RPMI7951 (cell line): ENCODE results near the gene NDUFS4. TPM values are rescaled to one million over a fixed set of nuclear protein-coding genes. Genes with fewer than 3 reads are reported as not detected.
A peak's percentile ranks its signal among the peaks of the same experiment; 100 is the strongest.
"Not testable (repeated sequence)": the region's sequence is repeated elsewhere in the genome, so short reads cannot be mapped to it uniquely, and the experiment has no call there.

Source experiments
- DNase-seq: peaks from one replicate; pipeline ENCODE4 v3.0.0-alpha.2; 2012; ENCODE audit warnings: low read depth
- total RNA-seq: library from RNA; depleted of rRNA; stranded (reverse); fragments of >200 nt; shearing (Covaris generic); gene quantifications from 2 replicates; pipeline ENCODE4 v1.2.3, GENCODE V29; 2014; rRNA removed

Gene NDUFS4
- total RNA-seq = 141 and 148 TPM in 2 replicates

DNA sequence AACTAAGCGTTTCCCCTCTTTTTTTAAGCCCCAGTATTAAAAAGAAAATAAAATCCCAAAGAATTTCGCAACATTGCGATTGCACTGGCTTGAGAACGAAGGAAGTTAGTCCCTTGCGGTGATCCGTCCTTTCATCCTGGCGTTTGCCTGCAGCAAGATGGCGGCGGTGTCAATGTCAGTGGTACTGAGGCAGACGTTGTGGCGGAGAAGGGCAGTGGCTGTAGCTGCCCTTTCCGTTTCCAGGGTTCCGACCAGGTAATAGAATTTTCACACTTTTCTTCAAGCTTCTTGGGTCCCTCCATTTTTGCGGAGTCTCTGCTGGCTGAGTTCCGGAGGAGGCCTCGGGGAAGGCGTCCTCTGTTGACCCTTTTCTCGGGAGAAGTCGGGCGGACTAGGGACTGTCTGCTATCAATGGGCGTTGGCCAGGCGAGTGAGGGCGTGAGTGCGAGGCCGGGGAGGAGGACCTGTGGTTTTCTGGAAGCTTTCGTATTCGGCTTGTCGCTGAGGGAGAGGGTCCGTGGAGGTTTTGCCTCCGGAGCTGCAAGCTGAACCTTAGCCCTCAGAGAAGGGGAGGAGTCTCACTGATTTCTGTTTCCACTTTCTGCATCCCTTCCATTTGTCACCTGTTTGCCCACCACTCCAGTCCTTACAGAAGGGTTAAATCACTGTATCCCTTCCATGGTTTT lies at the start of gene NDUFS4:
Gene NDUFS4, plus strand, starts transcription at position 134 of the 686 bp plus-strand sequence. Its CDS starts 24 bp downstream, at position 158.
- peak; percentile 87 for DNase-seq

DNA sequence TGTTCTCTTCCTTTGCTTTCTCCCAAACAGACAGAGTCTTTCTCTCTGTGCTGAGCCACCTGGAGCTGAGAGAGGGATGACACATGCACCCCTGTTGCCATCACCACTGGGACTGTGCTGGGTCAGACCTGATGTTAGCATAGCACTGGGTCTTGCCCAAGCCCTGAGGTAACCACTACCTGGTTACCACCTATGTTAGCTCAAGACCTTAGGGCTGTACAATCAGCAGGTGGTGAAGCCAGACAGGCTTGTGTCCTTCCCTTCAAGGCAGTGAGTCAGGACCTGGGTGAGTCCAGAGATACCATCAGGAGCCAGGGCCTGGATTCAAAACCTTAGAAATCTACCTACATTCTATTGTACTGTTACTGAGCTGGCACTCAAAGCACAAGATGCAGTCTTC lies 47.9 kb upstream of the NDUFS4 start:
- DNase-seq = no peak

DNA sequence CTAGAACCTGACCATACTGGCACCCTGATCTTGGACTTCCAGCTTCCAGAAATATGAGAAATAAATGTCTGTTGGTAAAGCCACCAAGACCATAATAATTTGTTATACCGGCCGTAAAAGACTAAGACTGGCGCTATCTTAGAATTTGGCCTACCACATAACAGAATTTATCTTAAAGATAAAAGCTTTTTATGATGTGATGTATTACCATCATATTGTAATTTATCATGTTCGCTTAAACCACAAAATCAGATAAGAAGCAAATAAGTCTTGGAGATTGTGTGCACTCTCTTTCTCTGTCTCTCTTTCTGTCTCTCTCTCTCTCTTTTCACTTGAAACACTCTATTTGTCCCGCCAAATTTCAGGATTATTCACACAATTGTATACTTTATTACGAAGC lies 44.5 kb upstream of the NDUFS4 start:
- no peak for DNase-seq

DNA sequence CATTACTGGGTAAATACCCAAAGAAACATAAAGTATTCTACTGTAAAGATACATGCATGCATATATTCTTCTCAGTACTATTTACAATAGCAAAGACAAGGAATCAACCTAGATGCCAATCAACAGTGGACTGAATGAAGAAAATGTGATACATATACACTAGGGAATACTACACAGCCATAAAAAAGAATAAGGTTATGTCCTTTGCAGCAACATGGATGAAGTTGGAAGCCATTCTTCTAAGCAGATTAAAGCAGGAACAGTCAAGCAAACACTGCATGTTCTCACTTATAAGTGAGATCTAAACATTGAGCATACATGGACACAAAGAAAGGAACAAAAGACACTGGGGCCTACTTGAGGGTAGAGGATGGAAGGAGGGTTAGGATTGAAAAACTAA lies 39.6 kb upstream of the NDUFS4 start:
- no peak for DNase-seq

DNA sequence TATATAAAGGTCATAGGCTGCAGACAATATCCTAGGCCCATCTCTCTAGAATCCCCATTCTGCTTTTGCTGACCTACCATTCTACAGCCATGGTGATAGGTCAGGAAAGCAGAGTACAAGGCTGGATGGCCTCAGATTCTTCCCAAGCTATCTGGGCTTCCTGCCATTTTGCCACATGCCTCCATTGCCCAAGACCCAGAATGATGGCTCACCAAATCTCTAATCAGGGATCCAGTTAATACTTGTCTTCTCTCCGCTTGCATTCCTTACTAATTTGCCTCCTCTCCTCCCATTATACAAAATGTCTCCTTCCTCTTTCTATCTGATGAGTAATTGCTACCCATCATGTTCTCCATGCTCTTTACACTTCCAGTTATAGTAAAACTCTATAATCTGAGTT lies 22.7 kb upstream of the NDUFS4 start:
- DNase-seq = peak; percentile 2

DNA sequence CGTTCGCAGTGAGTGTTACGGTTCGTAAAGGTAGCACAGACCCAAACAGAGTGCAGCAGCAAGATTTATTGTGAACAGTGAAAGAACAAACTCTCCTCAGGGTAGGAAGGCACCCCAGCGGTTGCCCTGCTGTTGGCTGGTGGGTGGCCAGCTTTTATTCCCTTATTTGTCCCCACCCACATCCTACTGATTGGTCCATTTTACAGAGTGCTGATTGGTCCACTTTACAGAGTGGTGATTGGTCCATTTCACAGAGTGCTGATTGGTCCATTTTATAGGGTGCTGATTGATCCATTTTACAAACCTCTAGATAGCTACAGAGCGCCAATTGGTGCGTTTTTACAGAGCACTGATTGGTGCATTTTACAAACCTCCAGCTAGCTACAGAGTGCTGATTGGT lies 19.7 kb upstream of the NDUFS4 start:
- DNase-seq = not testable (repeated sequence)

DNA sequence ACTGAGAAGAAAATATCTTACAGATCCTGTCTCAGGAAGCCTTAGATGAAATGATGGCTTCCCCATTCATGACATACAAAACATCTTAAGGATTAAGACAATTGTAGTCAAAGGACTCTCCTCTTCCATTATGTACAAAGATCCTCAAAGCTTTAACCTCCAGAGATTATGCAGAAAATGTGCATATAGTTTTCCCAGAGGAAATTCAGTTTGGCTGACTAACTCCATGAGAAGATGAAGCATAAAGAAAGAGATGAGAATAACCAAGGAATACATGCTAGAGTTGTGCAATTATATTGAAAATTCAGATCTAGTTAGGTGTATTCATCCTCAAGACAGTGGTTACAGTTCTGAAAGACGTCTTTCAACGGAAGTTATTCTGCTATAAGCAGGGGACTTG lies 18.6 kb upstream of the NDUFS4 start:
- DNase-seq = no peak

DNA sequence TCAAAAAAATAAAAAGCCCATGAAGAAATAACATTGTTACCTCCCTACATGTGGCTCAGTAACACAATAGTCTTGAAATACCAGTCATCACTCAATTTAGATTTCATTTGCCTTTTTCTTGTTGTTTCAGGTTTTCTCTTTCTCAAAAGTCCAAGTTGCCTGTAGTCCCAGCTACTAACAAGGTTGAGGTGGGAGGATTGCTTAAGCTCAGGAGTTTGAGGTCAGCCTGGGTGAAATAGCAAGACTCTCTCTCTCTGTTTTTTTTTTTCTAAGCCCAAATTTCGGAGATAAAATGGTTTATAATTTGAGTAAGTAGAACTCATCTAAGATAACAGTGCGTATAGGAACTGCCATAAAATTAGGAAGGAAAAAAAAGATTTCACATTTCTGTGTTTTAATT lies 17.5 kb upstream of the NDUFS4 start:
- no peak for DNase-seq

DNA sequence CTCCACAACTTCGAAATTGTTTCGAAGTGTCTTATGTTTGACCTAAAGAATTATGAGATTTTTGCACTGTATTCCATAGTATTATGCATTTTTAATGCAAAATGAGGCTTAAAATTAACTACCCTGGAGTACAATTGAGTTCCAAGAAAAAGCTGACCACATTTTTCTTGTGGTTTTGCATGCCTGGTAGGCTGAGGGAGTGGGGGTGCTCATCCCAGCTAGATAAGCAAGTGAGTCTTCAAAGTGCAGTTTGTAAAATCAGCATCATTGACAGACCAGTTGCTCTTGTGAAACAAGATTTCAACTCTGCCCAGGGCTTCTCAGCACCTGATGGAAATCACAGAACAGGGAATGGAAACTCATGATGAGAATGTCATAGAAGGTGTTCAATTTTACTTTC lies 17.0 kb upstream of the NDUFS4 start:
- peak; percentile 16 for DNase-seq

DNA sequence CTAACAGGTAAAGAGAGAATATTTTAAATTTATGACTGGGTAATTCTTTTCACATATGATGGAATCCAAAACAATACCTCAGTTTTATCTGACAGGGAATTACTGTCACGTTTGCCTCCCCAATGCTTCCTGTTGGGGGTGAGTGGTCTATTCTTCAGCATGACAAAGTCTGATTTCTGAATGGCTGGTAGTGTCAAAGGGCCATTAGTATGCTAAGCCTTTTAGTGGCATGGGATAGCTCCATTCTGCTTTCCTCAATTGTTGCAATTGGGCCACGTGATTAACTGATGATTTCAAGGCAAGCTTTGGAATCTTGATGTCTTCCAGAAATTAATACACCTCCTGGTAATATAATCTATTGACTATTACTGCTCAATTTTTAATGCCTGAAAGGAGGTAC lies 14.7 kb upstream of the NDUFS4 start:
- DNase-seq = no peak

DNA sequence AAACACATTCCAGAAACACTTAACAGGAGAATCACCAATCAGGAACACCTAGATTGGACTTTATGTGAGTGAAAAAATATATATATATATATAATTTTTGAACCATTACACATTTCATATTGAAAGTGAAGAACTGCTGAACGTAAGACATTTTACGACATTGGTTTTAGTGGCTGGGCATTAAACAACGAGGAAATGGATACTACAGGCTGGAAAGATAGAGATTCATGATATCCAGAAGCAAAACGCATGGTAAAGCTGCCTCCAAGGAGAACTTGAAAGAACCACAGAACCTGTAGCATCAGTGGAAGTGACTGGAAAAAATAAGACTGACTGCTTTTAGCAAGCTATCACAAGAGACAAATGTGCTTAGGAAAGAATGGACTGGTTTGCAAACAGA lies 13.2 kb upstream of the NDUFS4 start:
- no peak for DNase-seq

DNA sequence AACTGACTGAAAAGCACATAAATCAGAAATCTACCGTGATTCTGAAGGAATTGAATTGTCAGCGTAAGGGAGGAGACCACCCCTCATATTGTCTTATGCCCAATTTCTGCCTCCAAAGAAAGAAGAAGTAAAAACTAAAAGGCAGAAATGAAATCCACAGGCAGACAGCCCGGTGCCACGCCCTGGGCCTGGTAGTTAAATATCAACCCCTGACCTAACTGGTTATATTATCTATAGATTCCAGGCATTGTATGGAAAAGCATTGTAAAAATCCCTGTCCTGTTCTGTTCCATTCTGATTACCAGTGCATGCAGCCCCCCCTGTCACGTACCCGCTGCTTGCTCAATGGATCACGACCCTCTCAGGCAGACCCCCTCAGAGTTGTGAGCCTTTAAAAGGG lies 11.9 kb upstream of the NDUFS4 start:
- not testable (repeated sequence) for DNase-seq

DNA sequence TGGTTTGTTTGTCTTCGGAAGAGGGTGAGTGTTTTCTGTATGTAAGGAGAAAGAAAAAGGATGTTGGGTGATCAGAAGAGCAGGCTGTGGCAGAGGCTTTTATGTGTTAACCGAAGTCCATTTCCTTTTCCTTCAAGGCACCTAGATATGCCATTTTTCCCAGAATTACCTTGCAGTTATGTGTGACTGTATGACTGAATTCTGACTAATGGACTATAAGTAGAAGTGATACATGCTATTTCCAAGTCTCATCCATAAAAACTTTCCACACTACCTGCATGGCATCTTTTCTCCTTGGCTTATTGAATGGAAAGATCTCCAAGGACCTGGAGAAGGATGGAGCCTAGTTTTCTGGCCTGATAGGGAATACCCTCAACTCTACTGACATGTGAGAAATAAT lies 10.6 kb upstream of the NDUFS4 start:
- no peak for DNase-seq

DNA sequence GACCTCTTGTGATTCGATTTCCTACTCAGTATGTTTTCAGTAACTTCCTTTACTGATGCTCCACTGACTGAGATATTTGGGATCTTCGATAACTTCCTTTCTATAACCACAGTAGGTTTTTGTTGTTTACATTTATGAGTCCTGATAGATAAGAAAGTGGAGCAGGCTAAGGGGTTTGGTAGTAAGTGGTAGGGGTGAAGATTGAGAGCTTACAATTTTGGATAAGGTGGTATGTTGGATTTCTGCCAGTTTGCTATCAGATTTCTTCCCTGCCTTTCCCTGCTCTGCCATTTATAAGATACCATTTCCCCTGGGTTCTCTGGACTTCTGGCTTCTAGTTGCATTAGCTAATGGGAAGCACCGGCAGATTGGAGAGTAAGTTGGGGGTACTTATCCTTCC lies 7.9 kb upstream of the NDUFS4 start:
- no peak for DNase-seq

DNA sequence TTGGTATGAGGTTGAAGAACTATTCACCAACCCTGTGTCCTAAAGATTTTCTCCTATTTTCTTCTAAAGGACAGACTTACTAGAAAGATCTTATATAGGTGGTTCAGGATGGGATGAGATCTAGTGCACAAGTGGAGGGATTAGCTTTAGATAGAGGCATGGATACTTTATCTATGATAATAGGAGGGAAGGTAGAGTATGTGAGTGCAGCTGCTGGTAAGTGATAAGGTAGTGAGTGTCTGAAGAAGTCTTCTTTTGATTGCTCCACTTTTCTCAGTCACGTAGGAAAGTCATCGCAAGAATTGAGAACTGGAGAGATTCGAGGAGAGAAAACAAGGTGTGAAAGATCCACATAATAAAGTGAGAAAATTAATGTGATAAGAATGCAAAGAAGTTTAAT lies 6.0 kb upstream of the NDUFS4 start:
- DNase-seq = no peak

DNA sequence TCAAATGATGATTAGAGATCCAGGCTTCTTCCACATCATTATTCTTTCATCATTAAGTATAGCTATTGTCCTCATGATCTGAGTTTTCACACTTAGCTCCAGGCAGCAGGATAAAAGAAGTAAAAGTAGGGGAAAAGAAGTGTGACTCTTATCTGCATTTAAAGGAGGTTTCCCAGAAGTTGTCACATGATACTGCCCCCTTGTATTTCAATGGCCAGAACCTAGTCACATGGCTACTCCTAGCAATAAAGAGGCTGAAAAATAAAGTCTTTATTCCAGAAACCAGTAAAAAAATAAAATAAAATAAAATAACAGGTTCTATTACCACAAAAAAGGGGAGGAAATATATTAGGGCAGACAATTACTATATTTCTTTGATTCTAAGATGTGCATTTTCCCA lies 5.3 kb upstream of the NDUFS4 start:
- no peak for DNase-seq

DNA sequence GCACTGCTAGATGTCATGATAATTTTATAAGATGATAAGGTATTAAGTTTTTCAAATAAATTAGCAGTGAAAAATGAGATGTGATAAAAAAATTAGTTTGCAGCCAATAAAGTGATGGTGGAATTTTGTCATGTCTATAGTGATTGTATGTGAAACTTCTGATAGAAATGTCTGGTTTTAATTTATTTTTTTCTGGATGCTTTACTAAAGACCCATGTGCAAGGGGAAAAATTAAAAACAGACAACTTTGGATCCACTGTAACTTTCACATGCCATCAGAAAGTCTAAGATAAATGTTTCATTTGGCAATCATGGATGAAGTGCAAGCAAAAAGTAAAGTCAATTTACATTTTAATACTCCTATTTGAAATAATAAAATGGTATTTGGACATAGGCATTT lies 4.4 kb upstream of the NDUFS4 start:
- DNase-seq = no peak

DNA sequence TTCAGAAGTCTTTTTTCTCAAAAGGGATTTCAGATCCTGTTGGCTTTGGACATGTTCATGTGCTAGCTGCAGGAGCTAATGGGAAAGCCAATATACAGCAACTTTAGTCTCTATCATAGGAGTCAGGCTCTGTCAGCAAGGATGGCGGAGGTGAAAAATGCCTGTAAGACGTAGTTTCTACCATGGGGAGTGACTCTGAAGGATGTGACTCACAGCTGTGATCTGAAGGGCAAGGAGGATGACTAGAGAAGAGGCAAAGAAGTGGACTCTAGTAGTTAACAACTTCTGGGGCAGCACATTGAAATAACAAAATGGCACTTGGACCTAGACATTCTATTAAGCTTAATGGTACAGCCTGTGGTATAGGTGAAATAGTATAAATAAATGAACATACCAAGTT lies 3.1 kb upstream of the NDUFS4 start:
- DNase-seq = peak; percentile 31

DNA sequence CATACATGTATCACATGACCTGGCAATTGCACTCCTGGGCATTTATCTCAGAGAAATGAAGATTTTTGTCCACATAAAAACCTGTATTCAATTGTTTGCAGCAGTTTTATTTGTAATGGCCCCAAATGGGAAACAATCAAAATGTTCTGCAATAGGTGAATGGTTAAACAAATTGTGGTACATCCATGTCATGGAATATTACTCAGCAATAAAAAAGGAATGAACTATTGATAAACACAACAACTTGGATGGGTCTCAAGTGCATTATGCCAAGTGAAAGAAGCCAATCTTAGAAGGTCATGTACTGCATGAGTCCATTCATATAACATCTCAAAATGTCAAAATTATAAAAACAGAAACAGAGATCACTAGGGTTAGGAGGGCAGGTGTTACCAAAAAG lies 1.5 kb upstream of the NDUFS4 start:
- no peak for DNase-seq

DNA sequence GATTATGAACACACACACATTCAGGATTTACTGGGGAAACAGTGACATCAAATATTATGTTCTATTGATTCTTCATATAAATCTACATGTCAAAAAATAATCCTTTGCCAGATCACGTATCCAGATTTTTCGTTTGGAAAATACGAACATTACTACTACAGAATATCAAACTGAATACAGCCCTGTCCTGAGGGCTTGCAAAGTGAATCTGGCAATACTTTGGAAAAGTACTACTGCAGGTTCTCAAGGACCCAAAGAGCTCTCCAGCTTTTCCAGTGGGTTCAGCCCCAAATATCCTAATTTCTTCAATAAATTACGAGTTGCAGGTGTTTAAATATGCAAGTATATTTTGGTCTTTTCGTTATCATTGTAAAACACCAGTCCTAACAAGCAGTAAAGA lies 411 bp upstream of the NDUFS4 start:
- no peak for DNase-seq

DNA sequence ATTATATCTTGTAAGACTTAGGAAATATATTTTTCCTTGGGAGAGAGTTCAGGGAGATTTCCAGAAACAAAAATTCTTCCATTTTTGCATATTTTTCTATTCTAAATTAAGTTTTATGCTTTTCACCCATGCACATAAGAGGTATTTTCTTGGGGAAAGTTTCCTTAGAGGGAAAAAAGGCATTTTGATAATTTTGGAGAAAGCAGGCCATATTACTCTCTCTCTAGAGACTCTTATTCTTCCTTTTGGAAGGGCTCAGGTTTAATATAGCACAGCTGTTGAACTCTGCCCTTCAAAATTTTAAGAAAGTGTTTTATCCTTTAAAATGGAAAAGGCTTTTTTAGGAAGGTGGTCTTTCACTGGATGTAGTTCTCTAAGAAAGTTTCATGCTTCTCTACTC lies 8.0 kb downstream of the NDUFS4 start:
- no peak for DNase-seq

DNA sequence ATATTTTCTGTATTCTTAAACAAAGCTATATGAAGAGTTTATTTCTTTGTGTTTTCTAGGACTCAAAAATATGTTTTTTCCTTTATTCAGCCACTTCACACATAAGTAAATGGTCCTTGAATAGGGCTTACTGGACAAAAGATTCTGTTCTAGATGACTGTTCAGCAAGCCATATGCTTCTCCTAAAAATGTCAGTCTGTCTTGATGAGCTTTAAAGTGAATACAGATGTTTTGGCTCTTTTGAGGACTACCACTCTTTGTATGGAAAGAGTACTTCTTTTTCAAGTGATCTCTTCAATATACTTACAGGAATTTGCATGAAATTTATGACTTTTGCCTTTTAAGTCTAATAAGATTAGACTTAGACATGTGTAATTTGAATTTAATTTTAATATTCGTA lies 8.4 kb downstream of the NDUFS4 start:
- peak; percentile 10 for DNase-seq

DNA sequence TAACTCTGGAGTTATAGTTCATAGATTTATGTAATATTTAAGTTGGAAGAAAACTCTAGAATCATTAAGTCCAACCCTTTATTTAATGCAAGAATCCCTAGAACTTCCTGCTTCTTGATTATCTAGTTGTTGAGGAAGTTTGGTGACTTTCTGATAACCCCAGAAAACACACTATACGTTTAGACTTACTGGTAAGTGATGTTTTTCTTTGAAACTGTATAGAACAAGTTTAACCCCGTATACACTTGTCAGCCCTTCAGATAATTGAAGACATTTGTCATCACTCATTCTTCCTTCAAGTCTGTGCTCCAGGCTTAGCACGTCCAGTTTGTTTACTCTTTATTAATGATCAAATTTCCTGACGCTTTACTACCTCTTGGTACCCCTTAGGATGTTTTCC lies 9.0 kb downstream of the NDUFS4 start:
- no peak for DNase-seq

DNA sequence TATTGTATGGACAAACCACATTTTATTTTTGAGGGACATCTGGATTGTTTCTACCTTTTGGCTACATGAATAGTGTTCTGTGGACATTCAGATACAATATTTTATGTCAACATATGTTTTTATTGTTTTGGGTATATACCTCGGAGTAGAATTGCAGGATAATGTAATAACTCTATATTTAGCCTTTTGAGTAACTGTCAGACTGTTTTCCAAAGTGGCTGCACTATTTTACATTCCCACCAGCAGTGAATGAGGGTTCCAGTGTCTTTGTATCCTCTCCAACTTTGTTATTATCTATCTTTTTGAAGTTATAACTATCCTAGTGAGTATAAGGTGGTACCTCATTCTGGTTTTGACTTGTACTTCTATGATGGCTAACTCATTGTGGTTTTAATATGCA lies 11.0 kb downstream of the NDUFS4 start:
- no peak for DNase-seq
